Jurkat, Clone E6-1 (cell line): Measurements from ENCODE around the gene SBF2.
A peak's percentile ranks its signal among the peaks of the same experiment; 100 is the strongest.
"Not testable (repeated sequence)": the region's sequence is repeated elsewhere in the genome, so short reads cannot be mapped to it uniquely, and the experiment has no call there.

Experiments used
- DNase-seq: peaks from one replicate; pipeline ENCODE4 v3.0.0-alpha.2; 2011; ENCODE audit warnings: low read depth, low spot score
- H3K4me3 ChIP-seq: 2 replicates; pipeline ENCODE4 v1.5.1; 2011; ENCODE audit warnings: mild to moderate bottlenecking, low read length, control low read depth, moderate library complexity

The SBF2 gene

GRCh38 chr11:10231803-10232202 lies 62.2 kb downstream of the SBF2 start:
- not testable (repeated sequence) for DNase-seq, H3K4me3 ChIP-seq

GRCh38 chr11:10225553-10225952 lies 68.5 kb downstream of the SBF2 start:
- H3K4me3 ChIP-seq, result no peak overlapping the region
- no peak for DNase-seq

- no peak for DNase-seq
- no peak overlapping the region for H3K4me3 ChIP-seq
Observed at GRCh38 chr11:10222399-10222798, 71.6 kb downstream of the SBF2 start.

- no peak for DNase-seq
- no peak overlapping the region for H3K4me3 ChIP-seq
Observed at GRCh38 chr11:10221342-10221741, 72.7 kb downstream of the SBF2 start.

- DNase-seq, result no peak
- no peak overlapping the region for H3K4me3 ChIP-seq
Observed at GRCh38 chr11:10211470-10211869, 82.5 kb downstream of the SBF2 start.

GRCh38 chr11:10209326-10209725 lies 84.7 kb downstream of the SBF2 start:
- no peak overlapping the region for H3K4me3 ChIP-seq
- DNase-seq, result no peak

GRCh38 chr11:10208131-10208575 lies 85.9 kb downstream of the SBF2 start:
- DNase-seq, result peak; percentile 48
- H3K4me3 ChIP-seq, result no peak overlapping the region

GRCh38 chr11:10205928-10206327 lies 88.1 kb downstream of the SBF2 start:
- H3K4me3 ChIP-seq, result no peak overlapping the region

GRCh38 chr11:10204021-10204420 lies 90.0 kb downstream of the SBF2 start:
- no peak overlapping the region for H3K4me3 ChIP-seq
- no peak for DNase-seq

More at GRCh38 chr11:10205928-10206327, 88.1 kb downstream of the SBF2 start:
- DNase-seq, result no peak

GRCh38 chr11:10201343-10201742 lies 92.7 kb downstream of the SBF2 start:
- DNase-seq, result no peak
- H3K4me3 ChIP-seq, result no peak overlapping the region

- DNase-seq, result no peak
- no peak overlapping the region for H3K4me3 ChIP-seq
Observed at GRCh38 chr11:10197091-10197490, 96.9 kb downstream of the SBF2 start.

- no peak for DNase-seq
- no peak overlapping the region for H3K4me3 ChIP-seq
Observed at GRCh38 chr11:10192036-10192435, 102.0 kb downstream of the SBF2 start.

GRCh38 chr11:10181811-10182210 lies 112.2 kb downstream of the SBF2 start:
- H3K4me3 ChIP-seq, result no peak overlapping the region
- peak; percentile 18 for DNase-seq

- no peak overlapping the region for H3K4me3 ChIP-seq
- no peak for DNase-seq
Observed at GRCh38 chr11:10164621-10165020, 129.4 kb downstream of the SBF2 start.

- H3K4me3 ChIP-seq, result no peak overlapping the region
- DNase-seq, result no peak
Observed at GRCh38 chr11:10162222-10162621, 131.8 kb downstream of the SBF2 start.

- no peak for DNase-seq
- no peak overlapping the region for H3K4me3 ChIP-seq
Observed at GRCh38 chr11:10160350-10160749, 133.7 kb downstream of the SBF2 start.

- DNase-seq, result no peak
- no peak overlapping the region for H3K4me3 ChIP-seq
Observed at GRCh38 chr11:10158461-10158860, 135.6 kb downstream of the SBF2 start.

- no peak for DNase-seq
- H3K4me3 ChIP-seq, result no peak overlapping the region
Observed at GRCh38 chr11:10155793-10156490, 138.1 kb downstream of the SBF2 start.

- no peak overlapping the region for H3K4me3 ChIP-seq
- no peak for DNase-seq
Observed at GRCh38 chr11:10150800-10151199, 143.2 kb downstream of the SBF2 start.

GRCh38 chr11:10149553-10149952 lies 144.5 kb downstream of the SBF2 start:
- no peak overlapping the region for H3K4me3 ChIP-seq
- no peak for DNase-seq

- H3K4me3 ChIP-seq, result no peak overlapping the region
- DNase-seq, result no peak
Observed at GRCh38 chr11:10147195-10147594, 146.8 kb downstream of the SBF2 start.
